HG02840 (cell line): ENCODE measurements around the gene NAPA.

Experiments used
- ATAC-seq: cut with Tn5 transposase; IDR thresholded peaks from one replicate; pipeline ENCODE4 v1.9.1; 2021; ENCODE audit warnings: mild to moderate bottlenecking, moderate library complexity, moderate number of reproducible peaks; ENCODE audit not compliant: unreplicated experiment, low FRiP score

The NAPA gene

DNA sequence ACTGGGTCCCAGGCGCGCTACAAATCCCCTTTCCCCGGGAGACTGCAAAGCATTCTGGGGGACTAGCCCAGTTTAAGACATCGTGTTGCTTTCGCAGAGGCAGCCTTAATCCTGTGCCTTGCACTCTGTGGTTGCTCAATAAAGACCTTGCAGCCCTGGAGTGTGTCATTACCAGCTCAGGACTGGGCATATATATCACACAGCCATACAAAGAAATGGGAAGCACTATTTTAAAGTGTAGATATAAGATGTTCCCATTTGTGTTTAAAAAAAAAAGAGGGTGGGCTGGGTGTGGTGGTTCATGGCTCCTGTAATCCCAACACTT, 11.1 kb downstream of the NAPA start:
- no peak for ATAC-seq

DNA sequence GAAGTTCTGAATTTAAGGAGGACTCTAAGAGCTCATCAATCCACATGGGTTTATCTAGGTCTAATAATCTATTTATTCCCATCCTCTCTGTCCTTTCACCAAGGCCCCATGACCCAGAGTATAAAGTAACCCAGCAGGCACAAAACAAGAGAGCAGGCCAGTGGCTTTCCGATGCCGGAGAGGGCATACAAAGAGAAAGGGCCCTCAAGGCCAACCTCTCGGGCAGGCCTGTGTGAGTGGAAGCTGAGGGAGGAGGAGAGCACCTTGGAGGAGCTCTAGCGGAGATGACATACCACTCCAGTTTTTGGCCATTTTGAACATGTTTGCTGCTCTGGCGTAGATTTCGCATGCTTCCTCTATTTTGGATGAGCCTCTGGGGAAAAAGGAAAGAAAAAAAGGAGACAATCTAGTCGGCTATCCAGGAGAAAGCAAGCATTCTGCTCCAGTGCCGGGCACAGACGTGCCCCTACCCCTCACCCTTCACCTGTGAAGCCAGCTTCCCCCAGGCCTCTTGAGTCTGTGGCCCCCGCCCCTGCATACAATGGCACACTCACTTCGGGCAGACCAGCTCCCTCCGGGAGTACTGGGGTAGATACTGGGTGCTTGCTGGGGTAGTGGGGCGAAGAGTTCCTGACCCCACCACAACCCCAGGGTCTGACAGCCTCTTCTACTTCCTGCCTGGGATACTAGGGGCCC, 11.6 kb downstream of the NAPA start:
- no peak for ATAC-seq

DNA sequence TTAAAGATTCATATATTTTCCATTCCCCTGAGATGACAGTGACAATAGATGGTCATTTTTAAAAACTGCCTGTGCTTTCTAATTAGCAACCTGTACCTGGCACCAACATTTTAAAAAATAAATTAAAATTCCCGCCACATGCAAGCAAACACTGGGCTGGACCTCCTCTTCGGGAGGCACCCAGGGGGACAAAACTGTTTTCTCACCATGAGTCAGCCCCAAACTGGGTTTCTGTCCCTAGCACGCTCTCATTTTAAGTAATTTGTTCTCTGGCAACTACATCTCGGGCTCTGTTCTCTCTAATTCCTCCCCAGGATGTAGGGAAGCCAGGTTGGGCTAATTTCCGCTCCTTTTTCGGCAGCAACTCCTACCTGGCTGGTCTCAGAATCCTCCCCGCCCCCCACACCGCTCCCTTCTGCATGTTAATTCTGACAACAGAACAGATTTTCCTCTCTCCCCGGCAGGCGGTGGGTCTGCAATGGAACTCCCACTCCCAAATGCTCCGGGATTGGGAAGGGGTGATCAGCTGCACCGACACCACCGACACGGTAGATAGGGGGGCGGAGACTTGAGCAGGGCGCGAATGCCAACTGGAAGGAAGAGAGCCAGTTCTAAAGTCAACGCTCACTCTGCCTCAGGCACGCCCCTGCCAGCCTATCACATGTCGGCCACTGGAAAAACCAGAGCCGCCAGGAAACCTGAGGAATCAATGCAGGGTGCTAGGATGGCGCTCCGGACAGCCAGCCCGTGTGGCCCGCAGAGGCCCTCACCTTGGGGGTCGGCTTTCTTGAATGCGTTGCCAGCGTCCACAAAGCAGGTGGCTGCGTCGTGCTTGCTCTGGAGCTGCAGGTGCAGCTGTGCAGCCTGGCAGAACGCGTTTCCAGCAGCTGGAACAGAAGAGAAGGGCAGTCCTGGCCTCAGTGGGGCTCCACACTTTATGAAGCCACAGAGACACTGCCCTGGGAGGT, 14.7 kb downstream of the NAPA start:
- ATAC-seq = no peak

DNA sequence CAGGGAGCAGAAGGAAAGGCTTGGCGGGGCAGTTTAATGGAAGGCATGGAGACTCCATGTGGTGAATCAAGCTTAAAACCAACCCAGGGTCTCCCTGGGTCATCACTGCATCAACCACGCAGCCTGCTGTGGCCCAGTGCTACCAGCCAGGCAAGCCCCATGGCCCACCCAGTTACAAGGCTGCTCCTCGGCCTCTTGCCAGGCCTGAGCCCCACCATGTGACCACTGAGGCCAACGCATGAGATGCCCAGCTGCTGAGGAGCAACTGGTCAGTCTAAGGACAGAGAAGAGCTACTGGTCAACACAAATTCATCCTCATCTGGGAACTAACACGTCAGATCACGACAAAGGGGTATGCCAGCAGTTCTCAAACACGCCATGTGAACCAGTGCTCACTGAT, 15.5 kb downstream of the NAPA start:
- no peak for ATAC-seq

DNA sequence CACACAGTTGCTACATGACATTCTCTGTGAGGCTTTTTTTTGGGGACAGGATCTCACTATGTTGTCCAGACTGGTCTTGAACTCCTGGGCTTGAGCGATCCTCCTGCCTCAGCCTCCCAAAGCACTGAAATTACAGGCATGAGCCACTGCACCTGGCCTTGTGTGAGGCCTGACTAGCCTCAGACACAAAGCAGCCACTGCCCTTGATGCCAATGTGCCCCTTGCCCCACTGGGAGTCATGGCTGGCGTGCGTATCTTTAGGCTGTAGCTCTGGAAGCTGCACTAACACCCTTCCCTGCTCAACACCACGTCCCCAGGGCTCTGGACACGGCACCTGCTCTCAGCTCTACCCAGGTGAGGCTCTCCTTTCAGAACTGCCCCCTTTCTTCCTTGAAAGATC, 16.3 kb downstream of the NAPA start:
- no peak for ATAC-seq

DNA sequence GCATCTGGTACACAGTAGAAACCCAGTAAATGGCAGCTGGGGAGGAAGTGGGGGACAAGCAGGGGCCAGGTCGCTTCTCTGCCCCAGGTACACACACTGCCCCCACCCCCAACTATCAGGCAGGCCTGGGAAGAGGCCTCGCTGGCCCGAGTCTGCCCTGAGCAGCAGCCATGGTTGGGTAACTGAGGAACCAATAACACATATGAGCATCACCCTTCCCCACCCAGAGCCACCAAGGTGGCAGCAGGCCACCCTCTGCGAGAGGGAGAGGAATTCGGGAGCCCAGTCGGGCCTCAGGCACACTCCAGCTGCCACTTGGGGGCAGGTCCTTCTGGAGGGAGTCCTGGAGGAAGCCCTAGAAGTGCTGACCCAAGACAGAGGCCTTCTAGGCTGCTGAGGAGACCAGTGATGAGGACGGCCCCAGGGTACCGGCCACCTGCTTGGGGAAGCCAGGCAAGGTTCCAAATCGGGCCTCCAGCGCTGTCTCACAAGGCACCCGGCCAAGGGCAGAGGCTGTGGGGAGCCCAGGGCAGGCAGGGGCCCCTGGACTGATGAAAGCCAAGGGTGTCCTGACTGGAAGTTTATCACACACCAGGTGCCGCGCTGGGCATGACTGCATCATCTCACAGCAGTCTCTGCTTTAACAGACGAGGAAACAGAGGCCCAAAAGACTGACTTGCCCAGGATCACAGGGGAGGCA, 16.9 kb downstream of the NAPA start:
- ATAC-seq = no peak

DNA sequence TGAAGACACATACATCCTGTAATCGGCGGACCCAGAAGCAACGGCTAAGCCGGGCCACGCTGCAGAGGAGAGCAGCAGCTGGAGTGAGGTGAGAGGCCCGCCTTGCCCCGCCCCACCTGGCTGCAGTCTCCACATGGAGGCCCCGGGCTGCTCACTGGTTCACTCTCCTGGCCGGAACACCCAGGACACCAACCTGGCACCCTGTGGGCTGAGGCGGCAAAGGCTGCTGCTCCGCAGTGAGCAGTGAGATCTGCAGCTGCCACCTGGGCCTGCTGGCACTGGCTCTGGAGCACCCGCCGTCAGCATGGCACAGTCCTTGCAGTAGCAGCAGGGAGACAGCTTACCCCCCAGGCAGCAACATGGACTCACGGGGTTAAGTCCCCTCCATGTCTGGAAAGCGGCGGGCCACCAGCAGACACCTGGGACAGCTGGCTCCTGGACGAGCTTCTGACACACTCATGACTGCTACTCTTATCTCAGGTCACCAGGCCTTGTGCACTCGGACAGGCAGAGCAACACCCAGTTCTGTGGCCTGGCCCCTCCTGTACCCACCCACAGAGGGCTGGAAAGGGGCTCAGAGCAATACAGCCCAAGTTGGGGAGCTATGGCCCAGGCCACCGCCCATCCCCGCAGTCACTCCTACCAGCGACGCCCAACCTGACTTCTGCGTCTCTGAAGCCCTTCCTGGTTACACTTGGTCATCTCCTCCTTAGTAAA, 17.7 kb downstream of the NAPA start:
- ATAC-seq = no peak

DNA sequence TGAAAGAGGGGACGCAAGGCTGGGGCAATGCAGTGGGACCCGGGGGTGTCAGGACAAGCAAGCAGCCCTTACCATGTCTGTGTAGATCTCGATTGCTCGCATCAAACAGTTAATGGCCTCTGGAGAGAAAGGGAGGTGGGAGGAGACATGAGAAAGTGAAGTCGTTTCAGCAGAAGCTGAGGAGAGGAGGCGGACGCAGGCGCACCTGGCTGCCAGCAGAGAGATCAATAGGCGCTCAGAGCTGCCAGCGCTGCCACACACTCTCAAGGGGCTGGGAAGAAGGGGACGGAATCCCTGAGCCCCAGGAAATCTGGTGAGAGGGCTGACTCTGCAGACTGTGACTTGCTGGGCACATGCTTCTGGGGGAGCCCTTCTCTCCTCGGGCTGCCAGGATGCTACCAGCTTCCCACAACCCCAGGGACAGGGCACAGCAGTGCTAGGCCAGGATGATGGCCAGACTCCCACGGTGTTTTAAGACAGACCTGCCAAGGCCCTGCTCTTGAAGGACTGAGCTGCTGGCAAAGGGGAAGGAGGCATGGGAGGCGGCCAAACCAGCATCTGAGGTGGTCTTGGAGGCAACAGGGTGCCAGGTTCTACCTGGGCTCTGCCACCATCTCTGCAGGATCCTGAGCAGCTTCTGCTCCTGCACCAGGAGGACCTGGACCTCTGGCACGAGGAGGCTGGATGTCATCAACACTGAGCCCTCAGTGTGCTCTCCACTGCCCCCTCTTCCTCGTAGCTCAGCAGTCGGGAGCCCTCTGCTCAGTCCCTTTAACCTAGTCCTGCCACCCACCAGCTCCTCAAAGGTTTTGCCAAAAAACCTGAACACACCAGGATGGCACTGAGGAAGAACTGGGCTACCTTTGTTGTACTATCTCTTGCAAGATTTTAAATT, 19.1 kb downstream of the NAPA start:
- no peak for ATAC-seq

DNA sequence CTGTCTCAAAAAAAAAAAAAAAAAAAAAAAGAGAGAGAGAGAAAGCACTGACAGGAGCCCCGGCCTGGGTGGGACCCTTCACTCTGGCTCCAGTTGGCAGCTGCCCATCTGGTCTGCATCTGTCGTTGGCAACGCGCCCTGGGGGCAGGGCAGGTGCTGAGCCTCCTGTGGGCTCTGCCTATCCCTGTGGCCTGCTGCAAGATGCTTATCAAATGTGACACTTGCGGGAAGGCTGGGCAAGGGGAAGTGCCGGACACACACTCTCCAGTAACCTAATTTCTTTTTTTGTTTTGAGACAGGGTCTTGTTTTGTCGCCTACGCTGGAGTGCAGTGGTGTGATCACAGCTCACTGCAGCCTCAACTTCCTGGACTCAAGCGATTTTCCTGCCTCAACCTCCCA, 20.1 kb downstream of the NAPA start:
- no peak for ATAC-seq

DNA sequence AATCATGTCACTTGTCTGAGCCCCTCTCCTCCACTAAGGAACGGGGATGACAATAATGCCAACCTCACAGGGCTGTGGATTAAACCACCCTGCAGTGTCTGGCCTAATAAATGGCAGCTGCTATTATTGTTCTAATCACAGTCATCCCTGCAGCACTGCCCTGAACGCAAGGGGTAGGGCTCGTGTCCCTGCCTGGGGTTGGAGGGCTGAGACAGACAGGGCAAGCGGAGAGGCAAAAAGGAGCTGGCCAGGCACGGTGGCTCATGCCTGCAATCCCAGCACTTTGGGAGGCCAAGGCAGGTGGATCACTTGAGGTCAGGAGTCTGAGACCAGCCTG, 20.7 kb downstream of the NAPA start:
- ATAC-seq = no peak

DNA sequence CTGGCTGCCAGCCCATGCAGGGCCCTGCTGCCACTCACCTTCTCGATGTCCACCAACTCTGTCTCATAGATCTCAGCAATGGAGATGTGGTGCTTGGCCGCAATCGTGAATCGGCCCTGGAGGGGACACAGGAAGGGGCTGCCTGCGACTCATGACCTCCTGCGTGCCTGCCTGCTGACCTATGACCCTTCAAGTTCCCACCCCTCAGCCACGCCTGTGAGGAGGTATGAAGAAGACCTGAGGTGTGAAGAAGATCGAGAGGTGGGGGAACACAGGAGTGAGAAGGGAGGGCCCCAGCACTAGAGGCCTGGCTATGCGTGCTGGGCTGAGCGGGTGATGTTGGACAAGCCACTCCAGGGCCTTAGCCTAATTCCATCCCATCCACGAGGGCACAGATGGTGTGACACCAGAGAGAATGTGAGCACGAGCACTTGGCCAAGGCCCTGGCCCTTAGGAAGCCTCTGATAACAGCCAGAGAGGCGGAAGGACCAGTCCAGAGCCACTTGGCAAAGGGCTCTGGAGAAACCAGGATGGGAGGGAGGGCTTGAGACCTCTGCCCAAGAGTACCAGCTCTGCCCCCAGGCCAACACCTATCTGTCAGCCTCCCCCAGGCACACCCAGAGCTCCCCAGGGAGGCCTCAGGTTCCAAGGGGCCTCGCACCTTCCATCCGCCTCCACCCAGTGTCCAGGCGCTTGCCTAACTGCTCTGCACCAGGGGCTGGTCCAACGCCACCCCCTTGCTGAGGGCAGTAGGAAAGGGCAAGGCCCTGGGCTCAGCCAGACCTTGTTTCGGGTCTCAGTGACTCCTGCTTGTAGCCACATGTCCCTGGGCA, 21.3 kb downstream of the NAPA start:
- no peak for ATAC-seq

DNA sequence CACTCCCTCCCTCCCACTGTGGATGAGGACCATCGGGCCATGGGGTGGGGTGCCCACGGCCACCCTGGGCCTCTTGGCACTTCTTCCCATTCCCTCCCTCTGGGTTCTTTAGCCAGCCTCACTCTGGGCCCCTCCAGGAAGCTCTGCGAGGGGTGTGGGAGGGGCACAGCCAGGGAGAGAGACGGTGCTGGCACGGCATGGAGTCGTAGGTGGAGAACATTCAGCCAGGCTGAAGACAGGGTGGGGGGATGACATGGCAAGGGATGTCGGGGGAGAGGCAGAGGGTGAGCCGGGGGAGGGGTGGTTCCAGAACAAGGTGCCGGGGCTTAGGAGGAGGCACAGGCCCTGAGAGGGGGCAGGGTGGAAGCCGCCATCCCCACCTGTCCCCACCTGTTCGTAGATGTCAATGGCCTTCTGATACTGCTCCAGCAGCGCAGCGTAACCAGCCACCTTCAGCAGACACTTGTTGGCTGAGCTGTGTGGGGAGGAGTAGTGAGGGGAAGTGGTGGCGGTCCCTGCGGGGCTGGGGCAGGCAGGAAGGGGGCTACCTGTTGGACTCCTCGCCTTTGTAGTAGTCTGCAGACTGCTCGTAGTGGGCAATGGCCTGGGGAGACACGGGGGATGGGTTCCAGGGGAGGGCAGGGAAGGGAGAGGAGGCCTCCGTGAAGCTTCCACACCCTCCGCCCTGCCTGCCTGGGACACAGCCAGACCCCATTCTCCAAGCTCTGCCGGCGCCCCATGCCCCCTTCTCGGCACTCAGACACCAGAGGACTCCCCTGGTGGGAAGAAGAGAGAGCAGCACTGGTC, 22.1 kb downstream of the NAPA start:
- no peak for ATAC-seq

DNA sequence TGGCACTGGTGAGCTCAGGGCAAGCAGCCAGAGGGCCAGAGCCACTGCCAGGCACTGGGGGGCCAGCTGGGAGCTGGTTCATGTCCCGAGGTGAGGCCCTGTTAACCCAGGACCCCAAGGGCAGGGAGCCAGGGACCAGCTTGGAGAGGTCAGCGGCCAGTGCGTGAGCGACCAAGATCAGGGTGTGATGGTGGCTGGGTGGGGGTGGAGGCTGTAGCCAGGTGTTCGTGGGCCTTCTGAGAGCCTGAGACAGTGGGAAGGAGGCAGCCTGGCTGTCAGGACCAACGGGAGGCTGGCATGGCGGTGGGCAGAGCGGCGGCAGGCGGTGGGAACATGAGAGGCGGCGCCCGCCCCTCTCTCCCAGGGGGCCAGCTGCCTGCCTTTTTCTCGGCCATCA, 22.7 kb downstream of the NAPA start:
- ATAC-seq = no peak

DNA sequence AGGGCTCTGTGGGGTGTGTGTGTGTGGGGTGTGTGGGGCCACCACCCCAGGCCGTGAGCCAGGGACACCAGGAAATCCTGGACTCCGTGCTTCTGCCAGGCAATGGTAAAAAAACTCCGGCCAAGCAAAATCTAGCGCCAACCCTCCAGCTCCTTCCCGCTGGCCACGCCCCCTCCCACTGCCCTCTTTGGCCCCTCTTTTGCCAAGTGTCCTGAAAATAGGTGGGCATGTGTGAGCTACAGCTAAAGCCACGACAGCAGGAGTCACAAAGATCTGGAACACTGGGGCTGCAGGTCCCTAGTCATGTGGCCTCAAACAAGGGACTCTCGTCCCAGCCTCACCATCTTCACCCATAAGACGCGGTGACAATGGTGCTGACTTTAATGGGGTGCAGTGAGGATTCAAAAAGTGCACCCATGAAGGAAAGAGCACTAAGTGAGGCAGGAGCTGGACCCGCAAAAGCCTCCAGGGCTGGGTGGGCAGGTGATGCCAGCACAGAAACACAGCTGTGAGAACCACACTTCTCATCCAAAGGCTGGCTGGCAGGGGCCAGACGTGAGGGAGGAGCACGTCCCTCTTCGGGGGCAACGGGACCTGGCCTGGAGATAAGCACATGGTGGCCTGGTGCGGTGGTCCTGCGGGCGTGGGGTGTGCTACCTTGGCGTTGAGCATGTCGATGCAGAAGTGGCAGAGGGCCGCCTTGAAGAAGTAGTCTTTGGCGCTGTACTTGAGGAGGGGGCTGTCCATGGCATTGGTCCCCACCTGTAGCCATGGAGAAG, 23.3 kb downstream of the NAPA start:
- ATAC-seq = no peak

DNA sequence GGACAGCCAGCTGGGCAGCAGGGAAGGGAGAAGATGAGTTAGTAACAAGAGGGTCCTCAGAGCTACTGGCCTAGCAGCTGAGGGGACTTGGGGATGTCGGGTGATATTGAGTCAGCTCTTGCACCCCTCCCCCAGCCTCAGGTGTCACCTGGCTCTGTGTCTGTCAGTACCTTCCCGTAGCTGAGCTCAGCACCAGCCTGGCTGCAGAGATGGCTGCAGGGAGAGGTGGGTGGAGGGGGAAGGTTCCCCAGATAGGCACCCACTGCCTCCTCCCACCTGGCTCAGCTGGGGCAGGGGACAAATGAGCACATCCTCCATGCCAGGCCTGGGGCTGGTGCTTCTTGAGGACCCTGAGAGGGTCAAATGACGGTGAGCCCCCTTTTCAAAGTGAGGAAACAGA, 24.0 kb downstream of the NAPA start:
- ATAC-seq = no peak

DNA sequence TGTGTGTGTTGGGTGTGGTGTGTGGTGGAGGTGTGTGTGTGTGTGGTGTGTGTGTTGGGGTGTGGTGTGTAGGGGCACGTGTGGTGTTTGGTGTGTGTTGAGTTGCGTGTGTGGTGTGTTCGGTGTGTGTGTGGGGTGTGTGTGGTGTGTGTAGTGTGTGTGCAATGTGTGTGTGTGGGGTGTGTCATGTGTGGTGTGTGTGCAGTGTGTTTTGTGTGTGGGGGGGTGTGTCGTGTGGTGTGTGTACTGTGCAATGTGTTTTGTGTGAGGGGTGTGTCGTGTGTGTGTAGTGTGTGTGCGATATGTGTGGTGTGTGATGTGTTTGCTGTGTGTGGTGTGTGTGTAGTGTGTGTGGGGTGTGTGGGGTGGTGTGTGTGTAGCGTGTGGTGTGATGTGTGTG, 24.8 kb downstream of the NAPA start:
- ATAC-seq = no peak

DNA sequence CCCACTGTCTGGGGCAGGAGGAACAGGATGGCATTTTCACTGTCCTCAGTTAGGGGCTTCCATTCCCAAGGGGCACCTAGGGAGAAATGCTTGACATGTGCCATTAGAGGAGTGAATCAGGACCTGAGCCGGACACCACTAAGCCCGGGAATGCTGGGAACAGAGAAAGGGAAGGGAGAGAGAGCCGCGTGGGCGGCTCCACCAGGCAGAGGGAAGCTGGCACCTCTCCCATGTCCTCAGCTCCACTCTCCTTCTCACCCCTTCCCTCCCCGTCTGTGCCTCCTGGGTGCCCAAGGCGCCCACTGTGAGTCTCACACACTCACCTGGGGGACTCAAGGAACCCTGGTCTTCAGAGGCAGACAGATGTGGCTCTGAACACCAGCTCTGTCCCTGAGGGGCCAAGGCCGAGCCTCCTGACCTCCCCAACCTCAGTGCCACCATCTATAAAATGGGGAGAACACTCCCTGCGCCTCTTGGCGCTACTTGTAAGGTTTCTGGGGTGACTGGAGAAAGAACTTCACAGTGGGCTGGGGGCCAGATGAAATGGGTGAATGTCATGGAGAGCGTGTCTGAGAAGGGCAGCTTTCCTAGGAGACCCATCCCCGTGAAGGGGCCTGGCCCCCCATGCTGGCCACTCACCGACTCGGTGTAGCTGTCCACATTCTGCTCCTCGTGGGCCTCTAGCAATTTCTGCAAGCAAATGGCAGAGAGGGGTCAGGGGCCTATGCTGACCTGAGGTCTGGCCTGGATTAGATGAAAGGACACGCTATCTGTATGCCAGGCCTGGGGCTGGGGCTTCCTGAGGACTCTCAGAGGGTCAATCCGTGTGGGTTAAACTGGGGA, 25.6 kb downstream of the NAPA start:
- no peak for ATAC-seq
